SK-N-SH (cell line): ENCODE results near the gene ALDH3A1. TPM values are rescaled to one million over a fixed set of nuclear protein-coding genes. Genes with fewer than 3 reads are reported as not detected.

Experiments used
- CTCF ChIA-PET: fragments of 300-600, 350-600 bp; formaldehyde crosslinking; extraction: SDS; loops from one replicate; lab custom pipeline; 2021; lab: Yijun Ruan, JAX
- POLR2A ChIA-PET: fragments of 350-600 bp; sonication (Branson Sonifier 250); formaldehyde crosslinking; extraction: SDS; loops from one replicate; lab custom pipeline; 2020; ENCODE audit warnings: antibody characterized with exemption, inconsistent platforms; lab: Yijun Ruan, JAX
- DNase-seq: peaks from one replicate; pipeline ENCODE4 v3.0.0; 2012
- H2AFZ ChIP-seq: fragments of 200-600 bp; sonication (generic); 2 replicates; pipeline ENCODE4 v1.8.1; 2016; ENCODE audit warnings: antibody characterized with exemption, mild to moderate bottlenecking, low read depth
- H3F3A ChIP-seq: fragments of 200-600 bp; sonication (generic); replicated peaks from 2 replicates; pipeline ENCODE3; 2016; ENCODE audit warnings: antibody characterized with exemption, mild to moderate bottlenecking; ENCODE audit not compliant: insufficient read depth
- H3K27ac ChIP-seq, 2 experiments: fragments of 200-500 bp in 1 of 2; fragments of 200-600 bp in 1 of 2; sonication (Bioruptor generic) in 1 of 2; sonication (generic), shearing (Covaris generic) in 1 of 2; 2 replicates each; pipeline versions ENCODE4 v1.5.1 to v1.6.1; 2014 to 2016; ENCODE audit warnings: low read depth in 2 of 2, inconsistent platforms in 1 of 2, low read length in 1 of 2, mild to moderate bottlenecking in 1 of 2, mixed read lengths in 1 of 2
- H3K27me3 ChIP-seq: fragments of 200-600 bp; sonication (generic), shearing (Covaris generic); 2 replicates; pipeline ENCODE4 v1.6.1; 2016; ENCODE audit warnings: mixed run types; ENCODE audit not compliant: insufficient read depth
- H3K36me3 ChIP-seq, 2 experiments: fragments of 200-500 bp in 1 of 2; fragments of 200-600 bp in 1 of 2; sonication (Bioruptor generic) in 1 of 2; sonication (generic) in 1 of 2; replicated peaks in 1 of 2; 2 replicates each; pipeline versions ENCODE3 to v1.5.1; 2014 to 2016; ENCODE audit warnings: low read length in 1 of 2, mild to moderate bottlenecking in 1 of 2; ENCODE audit not compliant: insufficient read depth in 2 of 2, control insufficient read depth in 1 of 2
- H3K4me1 ChIP-seq, 2 experiments: fragments of 200-500 bp in 1 of 2; fragments of 200-600 bp in 1 of 2; sonication (Bioruptor generic) in 1 of 2; sonication (generic), shearing (Covaris generic) in 1 of 2; 2 replicates each; pipeline versions ENCODE4 v1.5.1 to v1.6.1; 2014 to 2016; ENCODE audit warnings: low read depth in 1 of 2, low read length in 1 of 2, mixed run types in 1 of 2; ENCODE audit not compliant: insufficient read depth in 2 of 2, control insufficient read depth in 1 of 2
- H3K4me2 ChIP-seq: fragments of 200-600 bp; sonication (generic), shearing (Covaris generic); 2 replicates; pipeline ENCODE4 v1.6.1; 2017; ENCODE audit warnings: mixed run types
- H3K4me3 ChIP-seq, 2 experiments: fragments of 200-500 bp in 1 of 2; fragments of 200-600 bp in 1 of 2; sonication (Bioruptor generic) in 1 of 2; sonication (generic), shearing (Covaris generic) in 1 of 2; 2 replicates each; pipeline versions ENCODE4 v1.5.1 to v1.8.1; 2014 to 2016; ENCODE audit warnings: low read depth in 2 of 2, inconsistent platforms in 1 of 2, low read length in 1 of 2, mild to moderate bottlenecking in 1 of 2, mixed read lengths in 1 of 2, moderate library complexity in 1 of 2
- H3K79me2 ChIP-seq: fragments of 200-600 bp; sonication (generic); 2 replicates; pipeline ENCODE4 v1.8.1; 2017; ENCODE audit warnings: mild to moderate bottlenecking; ENCODE audit not compliant: insufficient read depth
- H3K9ac ChIP-seq: fragments of 200-600 bp; sonication (generic); 2 replicates; pipeline ENCODE4 v1.6.1; 2017; ENCODE audit warnings: mixed run types
- H3K9me2 ChIP-seq: fragments of 200-600 bp; sonication (generic); 2 replicates; pipeline ENCODE4 v1.6.1; 2017; ENCODE audit warnings: mixed run types
- H3K9me3 ChIP-seq: fragments of 200-600 bp; sonication (generic); 2 replicates; pipeline ENCODE4 v1.6.1; 2017; ENCODE audit warnings: mixed run types, mild to moderate bottlenecking, moderate library complexity
- H4K20me1 ChIP-seq: fragments of 200-600 bp; sonication (generic); 2 replicates; pipeline ENCODE4 v1.6.1; 2017; ENCODE audit warnings: mild to moderate bottlenecking, mixed run types; ENCODE audit not compliant: insufficient read depth
- CHD2 ChIP-seq: fragments of 150-350 bp; IDR thresholded peaks from 2 replicates; pipeline ENCODE4 v1.6.1; 2018; ENCODE audit warnings: low read length; ENCODE audit not compliant: partially characterized antibody
- CTCF ChIP-seq: fragments of 200-600 bp; sonication (generic); IDR thresholded peaks from 2 replicates; pipeline ENCODE4 v1.6.1; 2017; ENCODE audit warnings: antibody characterized with exemption, mild to moderate bottlenecking, moderate library complexity
- EP300 ChIP-seq, 2 experiments: IDR thresholded peaks; 2 replicates each; pipeline versions ENCODE4 v1.4.0 to v1.6.1; 2012; ENCODE audit warnings: borderline replicate concordance in 1 of 2, low read depth in 1 of 2, low read length in 1 of 2
- FOXJ3 ChIP-seq: sonication (generic); formaldehyde crosslinking; IDR thresholded peaks from 2 replicates; pipeline ENCODE4 v1.5.1; 2020; ENCODE audit warnings: mild to moderate bottlenecking, missing genetic modification reagents
- FOXM1 ChIP-seq: IDR thresholded peaks from 2 replicates; pipeline ENCODE4 v1.4.0; 2012; ENCODE audit warnings: low read depth, mild to moderate bottlenecking
- GATA2 ChIP-seq: sonication (generic); formaldehyde crosslinking; IDR thresholded peaks from 2 replicates; pipeline ENCODE4 v1.5.0; 2020; ENCODE audit warnings: mild to moderate bottlenecking, missing genetic modification reagents
- JUND ChIP-seq: IDR thresholded peaks from 2 replicates; pipeline ENCODE4 v1.4.0; 2012
- MAX ChIP-seq: IDR thresholded peaks from 2 replicates; pipeline ENCODE4 v1.4.0; 2012; ENCODE audit warnings: low read depth
- MEF2A ChIP-seq: IDR thresholded peaks from 2 replicates; pipeline ENCODE4 v1.4.0; 2012; ENCODE audit warnings: low read depth, borderline replicate concordance
- MXI1 ChIP-seq: IDR thresholded peaks from 2 replicates; pipeline ENCODE4 v1.6.1; 2012; ENCODE audit warnings: mild to moderate bottlenecking, low read depth, low read length, improper control_type of control experiment
- NFIC ChIP-seq: IDR thresholded peaks from 2 replicates; pipeline ENCODE4 v1.4.0; 2012; ENCODE audit warnings: borderline replicate concordance
- POLR2AphosphoS5 ChIP-seq: IDR thresholded peaks from 2 replicates; pipeline ENCODE4 v1.6.1; 2012; ENCODE audit warnings: low read depth, low read length
- RAD21 ChIP-seq: IDR thresholded peaks from 2 replicates; pipeline ENCODE4 v1.6.1; 2012; ENCODE audit warnings: mild to moderate bottlenecking, low read length
- RCOR1 ChIP-seq: fragments of 150-350 bp; IDR thresholded peaks from 2 replicates; pipeline ENCODE4 v1.6.1; 2017; ENCODE audit warnings: antibody characterized with exemption, low read length
- SIN3A ChIP-seq: IDR thresholded peaks from 2 replicates; pipeline ENCODE4 v1.6.1; 2012; ENCODE audit warnings: low read depth, mild to moderate bottlenecking, low read length, moderate library complexity, borderline replicate concordance
- TAF1 ChIP-seq: IDR thresholded peaks from 2 replicates; pipeline ENCODE4 v1.6.1; 2012; ENCODE audit warnings: low read depth, mild to moderate bottlenecking, low read length, moderate library complexity, borderline replicate concordance
- TCF12 ChIP-seq: IDR thresholded peaks from 2 replicates; pipeline ENCODE4 v1.4.0; 2012
- YY1 ChIP-seq: IDR thresholded peaks from 2 replicates; pipeline ENCODE4 v1.4.0; 2012; ENCODE audit warnings: low read depth, mild to moderate bottlenecking
- WGBS: methylation state at CpG from one replicate; pipeline ENCODE4 v1.1.6; 2017; ENCODE audit warnings: low lambda C conversion rate; 5-methylcytosine and 5-hydroxymethylcytosine counted together
- polyA plus RNA-seq, 3 experiments: library from polyadenylated mRNA; depleted of rRNA; stranded (reverse); fragments of >200 nt; gene quantifications; 2 replicates each; pipeline ENCODE4 v1.2.3, GENCODE V29; 2012
- TF ChIP-seq, protein P1 (sequence below): fragments of 150-350 bp; IDR thresholded peaks from 2 replicates; pipeline ENCODE4 v1.6.1; 2016; ENCODE audit warnings: mild to moderate bottlenecking, low read depth, low read length

The ALDH3A1 gene
- polyA plus RNA-seq, 1 of the 3 experiments (the other 2 are of a cell fraction): 0.79 TPM

DNA sequence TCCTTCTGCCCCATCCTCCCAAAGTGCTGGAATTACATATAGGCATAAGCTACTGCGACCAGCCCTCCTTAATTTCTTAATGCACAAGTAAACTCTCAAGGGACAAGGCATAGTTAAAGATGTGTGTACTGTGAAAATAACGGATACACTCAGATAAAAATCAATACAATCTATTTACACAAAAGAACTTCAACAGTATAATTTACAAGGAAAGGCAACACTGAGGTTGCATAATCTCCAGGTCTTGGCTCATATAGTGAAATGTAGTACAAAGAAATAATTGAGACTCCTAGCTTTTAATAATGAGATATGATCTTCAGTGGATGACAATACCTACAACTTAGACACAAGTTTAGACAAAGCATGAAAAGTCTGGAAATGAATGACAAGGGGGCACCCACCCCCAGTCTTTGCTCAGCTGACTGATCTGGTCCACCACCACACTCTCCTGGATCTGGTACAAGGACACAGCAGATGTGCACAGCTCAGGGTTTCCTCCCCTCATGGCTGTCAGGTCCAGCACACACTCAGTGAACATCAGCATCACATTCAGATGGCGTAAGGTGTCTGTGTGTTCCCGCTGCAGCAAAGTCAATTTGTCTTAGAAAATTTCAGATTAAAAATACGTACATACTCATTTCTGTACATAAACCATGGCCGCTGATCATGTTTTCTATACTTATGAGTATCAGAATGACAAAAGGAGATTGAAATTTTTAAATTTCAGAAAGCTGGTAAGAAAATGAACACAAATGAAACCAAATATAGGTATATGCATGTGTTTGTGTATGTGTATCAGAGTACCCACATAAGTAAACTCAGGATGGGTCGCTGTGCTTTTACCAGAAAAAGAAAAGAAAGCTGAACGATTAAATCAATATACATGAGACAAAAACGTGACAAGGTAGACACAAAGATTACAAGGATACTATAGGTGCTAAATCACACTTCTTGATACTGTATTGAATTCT is 33.7 kb upstream of the ALDH3A1 start:
- Histone ChIP-seq H3K36me3 (peaks cover 32 to 37% of the 10 kb centered on the region in 2 experiments), H3K27ac (no peak overlapping the region), H3K9me2 (no peaks in the 10 kb centered on the region), H3F3A (peaks cover 4% of the 10 kb centered on the region), H4K20me1 (no peaks in the 10 kb centered on the region), H2AFZ (no peak overlapping the region), H3K9ac (no peak overlapping the region), H3K9me3 (no peaks in the 10 kb centered on the region), H3K27me3 (no peaks in the 10 kb centered on the region), H3K4me3 (no peak overlapping the region), H3K4me1 (no peaks in the 10 kb centered on the region), H3K4me2 (no peak overlapping the region), H3K79me2 (no peaks in the 10 kb centered on the region)
- no peak for DNase-seq
- CTCF ChIA-PET: interaction anchor here (1.3 to 8.8 kb wide), 4 partner anchors 14 to 269 kb away, joined by 4 to 63 read pairs (median 9); no protein-coding TSS in a partner anchor
- POLR2A ChIA-PET: no interaction called here
- no peak for TF ChIP-seq MEF2A
- TF ChIP-seq NFIC: no peak
- no peak for TF ChIP-seq EP300 (IDR thresholded peaks at IDR 0.05; ENCODE audit: borderline replicate concordance in 1 of 2, low read depth in 1 of 2, low read length in 1 of 2)
- no peak for TF ChIP-seq TCF12
- no peak for TF ChIP-seq CHD2
- TF ChIP-seq MXI1: no peak
- no peak for TF ChIP-seq RAD21
- TF ChIP-seq FOXJ3 (CRISPR knock-in tag): no peak
- TF ChIP-seq SIN3A: no peak
- no peak for TF ChIP-seq CTCF
- no peak for TF ChIP-seq MAX
- 91% methylated on average over 9 of the region's 9 CpGs for WGBS

- no peak overlapping the region for H2AFZ ChIP-seq
- no peak for DNase-seq
- 96% methylated on average over 4 of the region's 4 CpGs for WGBS
- H4K20me1 ChIP-seq: no peaks in the 10 kb centered on the region
- peaks cover 40 to 44% of the 10 kb centered on the region in 2 experiments for H3K36me3 ChIP-seq
- H3F3A ChIP-seq: no peaks in the 10 kb centered on the region
- H3K4me3 ChIP-seq: no peak overlapping the region
- no peaks in the 10 kb centered on the region for H3K4me1 ChIP-seq
- H3K9me2 ChIP-seq: no peaks in the 10 kb centered on the region
- no peaks in the 10 kb centered on the region for H3K27me3 ChIP-seq
- CTCF ChIA-PET: interaction anchor here (1.3 to 8.8 kb wide), 5 partner anchors 13 to 268 kb away, joined by 3 to 63 read pairs (median 6); no protein-coding TSS in a partner anchor
- no peak for TF ChIP-seq FOXM1
- no peak for TF ChIP-seq EP300 (IDR thresholded peaks at IDR 0.05; ENCODE audit: borderline replicate concordance in 1 of 2, low read depth in 1 of 2, low read length in 1 of 2)
- no peak for TF ChIP-seq YY1
- no peak for TF ChIP-seq GATA2 (CRISPR knock-in tag)
- no peak for TF ChIP-seq FOXJ3 (CRISPR knock-in tag)
- TF ChIP-seq RCOR1: no peak
- TF ChIP-seq TAF1: no peak
- TF ChIP-seq POLR2AphosphoS5: no peak
- no peak for TF ChIP-seq JUND
- TF ChIP-seq CTCF: no peak
- TF ChIP-seq, protein P1, sequence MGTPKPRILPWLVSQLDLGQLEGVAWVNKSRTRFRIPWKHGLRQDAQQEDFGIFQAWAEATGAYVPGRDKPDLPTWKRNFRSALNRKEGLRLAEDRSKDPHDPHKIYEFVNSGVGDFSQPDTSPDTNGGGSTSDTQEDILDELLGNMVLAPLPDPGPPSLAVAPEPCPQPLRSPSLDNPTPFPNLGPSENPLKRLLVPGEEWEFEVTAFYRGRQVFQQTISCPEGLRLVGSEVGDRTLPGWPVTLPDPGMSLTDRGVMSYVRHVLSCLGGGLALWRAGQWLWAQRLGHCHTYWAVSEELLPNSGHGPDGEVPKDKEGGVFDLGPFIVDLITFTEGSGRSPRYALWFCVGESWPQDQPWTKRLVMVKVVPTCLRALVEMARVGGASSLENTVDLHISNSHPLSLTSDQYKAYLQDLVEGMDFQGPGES: no peak
- H3K79me2 ChIP-seq: no peaks in the 10 kb centered on the region
- H3K9ac ChIP-seq: no peak overlapping the region
- no peak overlapping the region for H3K4me2 ChIP-seq
- no peaks in the 10 kb centered on the region for H3K9me3 ChIP-seq
- POLR2A ChIA-PET: no interaction called here
- no peak overlapping the region for H3K27ac ChIP-seq
Observed at GRCh38 chr17:19780846-19781245, 32.7 kb upstream of the ALDH3A1 start.
